ENCODE measurements around the gene EMP2.

GRCh38 chr16:10619271-10619849 lies 39.0 kb upstream of the EMP2 start:
- no peak for TF ChIP-seq CTCF (IDR thresholded peaks at IDR 0.05)
- TF ChIP-seq POLR2A (IDR thresholded peaks at IDR 0.05), result no peak
